H9 (cell line): Measurements from ENCODE around the gene RPL7L1. TPM values are rescaled to one million over a fixed set of nuclear protein-coding genes. Genes with fewer than 3 reads are reported as not detected.
"Not testable (repeated sequence)": the region's sequence is repeated elsewhere in the genome, so short reads cannot be mapped to it uniquely, and the experiment has no call there.

Experiments
- DNase-seq: peaks from one replicate; pipeline ENCODE4 v3.0.0-alpha.2; 2017
- H2AFZ ChIP-seq: one replicate; pipeline ENCODE4 v1.6.1; 2013; ENCODE audit warnings: mild to moderate bottlenecking, low read length, control low read depth, moderate library complexity
- H2AK5ac ChIP-seq: 2 replicates; pipeline ENCODE4 v1.6.1; 2013; ENCODE audit warnings: low read length, control low read depth, mixed read lengths; ENCODE audit not compliant: insufficient read length
- H2BK120ac ChIP-seq: one replicate; pipeline ENCODE4 v1.6.1; 2013; ENCODE audit warnings: low read depth, mild to moderate bottlenecking, low read length, control low read depth, inconsistent platforms; ENCODE audit not compliant: poor library complexity, severe bottlenecking
- H2BK12ac ChIP-seq: 2 replicates; pipeline ENCODE4 v1.6.1; 2013; ENCODE audit warnings: low read length, control low read depth, mixed read lengths, low read depth; ENCODE audit not compliant: insufficient read length
- H2BK15ac ChIP-seq: 2 replicates; pipeline ENCODE4 v1.6.1; 2013; ENCODE audit warnings: low read depth, low read length, control low read depth
- H2BK20ac ChIP-seq: one replicate; pipeline ENCODE4 v1.6.1; 2013; ENCODE audit warnings: low read depth, mild to moderate bottlenecking, low read length, control low read depth, inconsistent platforms; ENCODE audit not compliant: poor library complexity, severe bottlenecking
- H2BK5ac ChIP-seq: 2 replicates; pipeline ENCODE4 v1.6.1; 2013; ENCODE audit warnings: low read length, control low read depth, mixed read lengths; ENCODE audit not compliant: insufficient read length
- H3K14ac ChIP-seq: 2 replicates; pipeline ENCODE4 v1.6.1; 2013; ENCODE audit warnings: low read length, control low read depth; ENCODE audit not compliant: insufficient read depth
- H3K18ac ChIP-seq: 2 replicates; pipeline ENCODE4 v1.6.1; 2013; ENCODE audit warnings: low read depth, mild to moderate bottlenecking, mixed read lengths, low read length, control low read depth; ENCODE audit not compliant: insufficient read length
- H3K23ac ChIP-seq: 2 replicates; pipeline ENCODE4 v1.6.1; 2013; ENCODE audit warnings: low read length, control low read depth, mixed read lengths, low read depth; ENCODE audit not compliant: insufficient read length
- H3K23me2 ChIP-seq: 2 replicates; pipeline ENCODE4 v1.6.1; 2013; ENCODE audit warnings: low read depth, mild to moderate bottlenecking, mixed read lengths, low read length, control low read depth; ENCODE audit not compliant: insufficient read length, poor library complexity, severe bottlenecking
- H3K27ac ChIP-seq: 2 replicates; pipeline ENCODE4 v1.5.1; 2013; ENCODE audit warnings: low read length, control low read depth, mixed read lengths, low read depth; ENCODE audit not compliant: insufficient read length
- H3K27me3 ChIP-seq: 2 replicates; pipeline ENCODE4 v1.6.1; 2013; ENCODE audit warnings: low read length, control low read depth, inconsistent platforms; ENCODE audit not compliant: insufficient read depth
- H3K4ac ChIP-seq: 2 replicates; pipeline ENCODE4 v1.6.1; 2013; ENCODE audit warnings: low read depth, mild to moderate bottlenecking, control low read depth, inconsistent platforms, low read length, moderate library complexity
- H3K4me1 ChIP-seq: 2 replicates; pipeline ENCODE4 v1.6.1; 2013; ENCODE audit warnings: low read length, control low read depth, inconsistent platforms; ENCODE audit not compliant: insufficient read depth
- H3K4me2 ChIP-seq: 2 replicates; pipeline ENCODE4 v1.6.1; 2013; ENCODE audit warnings: low read length, control low read depth, mixed read lengths; ENCODE audit not compliant: insufficient read length, insufficient read depth
- H3K56ac ChIP-seq: 2 replicates; pipeline ENCODE4 v1.6.1; 2013; ENCODE audit warnings: low read depth, mild to moderate bottlenecking, mixed read lengths, low read length, control low read depth; ENCODE audit not compliant: insufficient read length
- H3K79me1 ChIP-seq: 2 replicates; pipeline ENCODE4 v1.6.1; 2013; ENCODE audit warnings: low read depth, mild to moderate bottlenecking, moderate library complexity, low read length, control low read depth, inconsistent platforms; ENCODE audit not compliant: insufficient read depth, poor library complexity, severe bottlenecking
- H3K79me2 ChIP-seq: 2 replicates; pipeline ENCODE4 v1.6.1; 2013; ENCODE audit warnings: low read length, control low read depth, inconsistent platforms; ENCODE audit not compliant: insufficient read depth
- H3K9ac ChIP-seq: 2 replicates; pipeline ENCODE4 v1.6.1; 2013; ENCODE audit warnings: low read length, control low read depth, mixed read lengths; ENCODE audit not compliant: insufficient read length; ENCODE audit errors: extremely low read depth
- H3K9me3 ChIP-seq: one replicate; pipeline ENCODE4 v1.6.1; 2013; ENCODE audit warnings: low read depth, low read length, inconsistent platforms; ENCODE audit not compliant: control insufficient read depth
- H3T11ph ChIP-seq: one replicate; pipeline ENCODE4 v1.6.1; 2013; ENCODE audit warnings: mild to moderate bottlenecking, low read length, control low read depth, inconsistent platforms
- H4K20me1 ChIP-seq: one replicate; pipeline ENCODE4 v1.6.1; 2013; ENCODE audit not compliant: control insufficient read depth, insufficient read length, insufficient read depth
- H4K5ac ChIP-seq: 2 replicates; pipeline ENCODE4 v1.6.1; 2013; ENCODE audit warnings: low read depth, mild to moderate bottlenecking, mixed read lengths, low read length, control low read depth; ENCODE audit not compliant: insufficient read length
- H4K8ac ChIP-seq: replicated peaks from 2 replicates; pipeline ENCODE4 v1.6.1; 2013; ENCODE audit warnings: low read length, control low read depth, mixed read lengths, low read depth; ENCODE audit not compliant: insufficient read length
- H4K91ac ChIP-seq: 2 replicates; pipeline ENCODE4 v1.6.1; 2013; ENCODE audit warnings: low read depth, mild to moderate bottlenecking, moderate library complexity, mixed read lengths, low read length, control low read depth; ENCODE audit not compliant: insufficient read length
- H3K27ac Mint-ChIP-seq, 3 experiments: 2 replicates in 2 of 3; 3 replicates in 1 of 3; pipeline ENCODE4 v1.8.0; 2020 to 2021; ENCODE audit warnings: mixed read lengths in 3 of 3, mild to moderate bottlenecking in 1 of 3, moderate library complexity in 1 of 3
- H3K27me3 Mint-ChIP-seq: 2 replicates; pipeline ENCODE4 v1.8.0; 2021; ENCODE audit warnings: low read depth, mild to moderate bottlenecking, moderate library complexity, mixed read lengths
- H3K36me3 Mint-ChIP-seq, 3 experiments: 2 replicates in 2 of 3; 3 replicates in 1 of 3; pipeline ENCODE4 v1.8.0; 2020 to 2021; ENCODE audit warnings: low read depth in 3 of 3, mixed read lengths in 3 of 3; ENCODE audit not compliant: insufficient read depth in 1 of 3
- H3K4me1 Mint-ChIP-seq, 2 experiments: 2 replicates each; pipeline ENCODE4 v1.8.0; 2020; ENCODE audit warnings: mixed read lengths in 2 of 2
- H3K4me3 Mint-ChIP-seq, 2 experiments: 2 replicates in 1 of 2; 3 replicates in 1 of 2; pipeline ENCODE4 v1.8.0; 2020 to 2021; ENCODE audit warnings: mild to moderate bottlenecking in 2 of 2, mixed read lengths in 2 of 2, moderate library complexity in 1 of 2
- H3K9me3 Mint-ChIP-seq, 2 experiments: 2 replicates in 1 of 2; 3 replicates in 1 of 2; pipeline ENCODE4 v1.8.0; 2020; ENCODE audit warnings: mild to moderate bottlenecking in 2 of 2, mixed read lengths in 2 of 2, moderate library complexity in 1 of 2
- CTCF ChIP-seq: fragments of 200-600 bp; sonication (generic); conservative IDR thresholded peaks from 3 replicates; pipeline ENCODE4 v1.8.0; 2021; ENCODE audit warnings: antibody characterized with exemption, mild to moderate bottlenecking
- WGBS: extraction: QIAGEN DNeasy Blood & Tissue Kit; methylation state at CpG from one replicate; pipeline ENCODE4 v1.1.7; 2013; ENCODE audit warnings: missing lambda C conversion rate, low lambda C conversion rate, mixed read lengths; ENCODE audit not compliant: insufficient read length; ENCODE audit errors: extremely low coverage; 5-methylcytosine and 5-hydroxymethylcytosine counted together
- total RNA-seq: library from RNA; stranded (reverse); gene quantifications from 2 replicates; pipeline ENCODE4 v1.2.1, GENCODE V29; 2021

The RPL7L1 gene
- total RNA-seq, 1 experiment from 2014 or later: 130 TPM

GRCh38 chr6:42877695-42878094 is 1.7 kb upstream of the RPL7L1 start:
- Histone ChIP-seq H2BK5ac (no peak overlapping the region), H2BK120ac (no peak overlapping the region), H4K5ac (no peak overlapping the region), H3K23me2 (peaks cover 7% of the 10 kb centered on the region), H3K79me2 (peaks cover 8% of the 10 kb centered on the region; the same call in 1 of the 2 replicates), H3K56ac (no peak overlapping the region), H4K91ac (no peak overlapping the region), H3K18ac (no peak overlapping the region), H3K23ac (no peak overlapping the region), H3K4me2 (no peak overlapping the region), H2BK12ac (no peak overlapping the region), H3K9me3 (no peaks in the 10 kb centered on the region), H2AK5ac (no peak overlapping the region), H3K14ac (no peak overlapping the region), H3K27me3 (no peaks in the 10 kb centered on the region), H4K8ac (no peak overlapping the region), H3K4me1 (no peaks in the 10 kb centered on the region), H4K20me1 (no peaks in the 10 kb centered on the region), H3T11ph (no peak overlapping the region), H3K9ac (no peak overlapping the region), H2AFZ (no peak overlapping the region), H2BK15ac (no peak overlapping the region), H3K4ac (no peak overlapping the region), H2BK20ac (no peak overlapping the region), H3K27ac (no peak overlapping the region), H3K79me1 (peaks cover 2% of the 10 kb centered on the region)
- TF ChIP-seq CTCF: no peak
- Mint-ChIP-seq H3K4me1 (peaks cover 0 to 4% of the 10 kb centered on the region in 2 experiments; a peak in 1 of 4 replicates), H3K27ac (0 out of 7 replicates have a peak overlapping the region, but pooled peaks of 1 of the 3 experiments have one; percentile 24), H3K4me3 (peak overlapping the region in 1 of 2 experiments; percentile 24; a peak in 2 of 5 replicates), H3K9me3 (no peaks in the 10 kb centered on the region), H3K27me3 (no peaks in the 10 kb centered on the region), H3K36me3 (peaks cover 3 to 20% (median 9%) of the 10 kb centered on the region in 3 experiments; a peak in 6 of 7 replicates)
- WGBS: no CpG with 5 or more reads among the region's 3 CpGs
- DNase-seq: no peak

GRCh38 chr6:42880240-42880817 is 913 bp downstream of the RPL7L1 start:
- H4K91ac ChIP-seq, H3K9me3 ChIP-seq, H3T11ph ChIP-seq, H2BK12ac ChIP-seq, H2BK120ac ChIP-seq, DNase-seq, H3K9me3 Mint-ChIP-seq, H2BK15ac ChIP-seq, H3K4me1 Mint-ChIP-seq, H3K27me3 ChIP-seq, H3K4me1 ChIP-seq, H3K27me3 Mint-ChIP-seq, H2AFZ ChIP-seq, H3K23ac ChIP-seq, H2AK5ac ChIP-seq, H3K79me2 ChIP-seq, H3K23me2 ChIP-seq, H4K20me1 ChIP-seq, H2BK20ac ChIP-seq: not testable (repeated sequence)
- Histone ChIP-seq H4K5ac (peak overlapping the region; percentile 65), H3K56ac (peak overlapping the region; percentile 50), H3K79me1 (peaks cover 10% of the 10 kb centered on the region), H3K27ac (peak overlapping the region; percentile 69), H4K8ac (peak overlapping the region; percentile 38), H3K18ac (peak overlapping the region; percentile 76), H3K9ac (peak overlapping the region; percentile 93), H3K4me2 (peak overlapping the region; percentile 82), H3K14ac (peak overlapping the region; percentile 93), H2BK5ac (peak overlapping the region; percentile 7), H3K4ac (peak overlapping the region; percentile 58; the same call in 1 of the 2 replicates)
- Mint-ChIP-seq H3K4me3 (peak overlapping the region; percentile 100), H3K36me3 (peaks cover 27 to 47% (median 35%) of the 10 kb centered on the region in 3 experiments; a peak in 6 of 7 replicates), H3K27ac (peak overlapping the region; percentile 99 to 100 (median 100))
- no CpG with 5 or more reads among the region's 25 CpGs for WGBS
